ENCODE data around the gene OR52K2. TPM values are rescaled to one million over a fixed set of nuclear protein-coding genes. Genes with fewer than 3 reads are reported as not detected.

OR52K2 gene
- total and polyA plus RNA-seq, 9 of the 15 experiments (the other 6 are each of a cell fraction or from before 2014, with no cell fraction given): not detected

DNA sequence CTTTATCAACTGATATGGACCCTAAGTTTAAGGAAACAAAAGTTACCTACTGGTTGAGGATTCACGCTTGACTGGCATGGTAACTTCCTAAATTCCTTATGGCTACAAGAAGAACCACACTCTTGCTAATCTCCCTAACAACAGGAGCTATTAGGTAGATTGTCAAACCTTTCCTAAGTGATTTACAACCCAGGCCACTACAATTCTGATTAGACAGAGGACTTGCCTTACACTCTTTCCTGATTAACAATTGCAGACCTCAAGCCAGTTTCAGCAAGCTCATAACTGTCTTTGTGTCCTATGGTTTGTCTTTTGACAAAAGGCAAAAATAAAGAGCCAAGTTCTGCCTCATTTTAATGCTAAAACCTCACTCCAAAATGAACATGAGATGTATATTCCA lies 16.3 kb downstream of the OR52K2 start:
- WGBS (ENCODE audit: insufficient coverage, low coverage, missing lambda C conversion rate): 0% methylated on average over 1 of the region's 1 CpG
- CTCF ChIA-PET (ENCODE audit: low intra/inter-chr PET ratio): no interaction called here
- H3K27ac ChIP-seq (ENCODE audit: extremely low read depth, low read depth, low read length): no peak overlapping the region
- H2AFZ ChIP-seq (ENCODE audit: low read depth, low read length): no peak overlapping the region
- H3K79me2 ChIP-seq (ENCODE audit: control insufficient read depth, insufficient read depth, low read length): no peaks in the 10 kb centered on the region
- H3K4me3 ChIP-seq: no peak overlapping the region
- FAIRE-seq (no peak), DNase-seq (ENCODE audit: extremely low read depth in 1 of 4, low spot score in 3 of 4) (no peak), ATAC-seq (no peak)
- TF ChIP-seq CBX8 (IDR thresholded peaks at IDR 0.05; ENCODE audit: borderline replicate concordance, extremely low read depth, low read depth, low read length, poor library complexity, severe bottlenecking): no peak
- peak; percentile 28 for TF ChIP-seq MEIS2 (IDR thresholded peaks at IDR 0.05; ENCODE audit: partially characterized antibody)
- H3K9me3 ChIP-seq (replicated peaks; ENCODE audit: control insufficient read depth, insufficient read depth, low read depth, low read length): no peaks in the 10 kb centered on the region
- H3K4me2 ChIP-seq (ENCODE audit: insufficient read depth, low read length): no peak overlapping the region
- H4K20me1 ChIP-seq (replicated peaks; ENCODE audit: control insufficient read depth, insufficient read depth, low read length): no peaks in the 10 kb centered on the region
- in situ Hi-C loops (cut with MboI): no loop called here
- peaks cover 0 to 3% of the 10 kb centered on the region in 2 experiments; a peak in 1 of 5 replicates for H3K27me3 ChIP-seq (ENCODE audit: control insufficient read depth in 2 of 2, insufficient read depth in 2 of 2, low read length in 2 of 2)
- intact Hi-C loops (cut with micrococcal nuclease): no loop called here
- BruUV-seq (replicated peaks): no TSS peak
- no peaks in the 10 kb centered on the region for H3K36me3 ChIP-seq (ENCODE audit: control insufficient read depth, insufficient read depth, low read length)
- H3K9ac ChIP-seq (ENCODE audit: insufficient read depth in 1 of 2, low read depth in 2 of 2, low read length in 2 of 2): no peak overlapping the region
- H3K9me1 ChIP-seq (ENCODE audit: control insufficient read depth, insufficient read depth, low read length): no peaks in the 10 kb centered on the region
- no peaks in the 10 kb centered on the region for H3K4me1 ChIP-seq (replicated peaks in 1 of 2; ENCODE audit: control insufficient read depth in 2 of 2, insufficient read depth in 2 of 2, low read length in 2 of 2)
- POLR2A ChIA-PET: no interaction called here

DNA sequence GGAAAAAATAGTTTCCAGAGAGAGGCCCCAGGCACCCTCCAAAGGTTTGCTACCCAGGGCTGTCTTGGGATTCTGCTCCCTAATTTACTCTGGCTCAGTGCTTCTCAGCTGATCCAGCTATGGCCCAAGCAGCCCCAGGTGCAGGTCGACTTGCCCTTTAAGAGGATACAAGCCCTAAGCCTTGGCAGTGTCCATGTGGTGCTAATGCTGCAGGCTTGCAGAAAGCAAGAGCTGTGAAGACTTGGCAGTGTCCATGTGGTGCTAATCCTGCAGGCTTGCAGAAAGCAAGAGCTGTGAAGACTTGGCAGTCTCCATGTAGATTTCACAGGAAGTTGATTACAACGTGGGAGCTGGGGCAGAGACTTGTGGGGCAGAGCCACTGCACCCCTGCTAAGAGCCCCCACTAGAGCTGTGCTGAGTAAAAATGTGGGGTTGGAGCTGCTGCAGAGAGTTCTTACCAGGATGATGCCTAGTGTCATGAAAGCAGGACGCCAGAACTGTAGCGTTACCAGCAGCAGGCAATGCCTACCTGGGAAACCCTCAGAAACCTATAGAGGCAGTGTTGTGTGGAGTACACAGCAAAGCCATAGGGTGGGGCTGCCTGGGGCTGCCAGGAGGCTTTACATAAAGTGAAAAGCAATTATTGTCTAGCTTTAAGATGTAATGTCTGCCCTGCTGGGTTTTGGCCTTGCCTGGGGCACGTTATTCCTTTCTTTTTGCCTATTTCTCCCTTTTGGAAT lies 17.2 kb downstream of the OR52K2 start:
- no peaks in the 10 kb centered on the region for H3K79me2 ChIP-seq (ENCODE audit: control insufficient read depth, insufficient read depth, low read length)
- H3K9ac ChIP-seq (ENCODE audit: insufficient read depth in 1 of 2, low read depth in 2 of 2, low read length in 2 of 2): no peak overlapping the region
- H3K9me3 ChIP-seq (replicated peaks; ENCODE audit: control insufficient read depth, insufficient read depth, low read depth, low read length): no peaks in the 10 kb centered on the region
- H3K9me1 ChIP-seq (ENCODE audit: control insufficient read depth, insufficient read depth, low read length): no peaks in the 10 kb centered on the region
- H3K4me3 ChIP-seq: no peak overlapping the region
- H3K27me3 ChIP-seq (ENCODE audit: control insufficient read depth in 2 of 2, insufficient read depth in 2 of 2, low read length in 2 of 2): peaks cover 0 to 4% of the 10 kb centered on the region in 2 experiments; a peak in 2 of 5 replicates
- no peaks in the 10 kb centered on the region for H3K36me3 ChIP-seq (ENCODE audit: control insufficient read depth, insufficient read depth, low read length)
- H3K4me2 ChIP-seq (ENCODE audit: insufficient read depth, low read length): no peak overlapping the region
- ChIA-PET CTCF (ENCODE audit: low intra/inter-chr PET ratio) (no interaction called here), POLR2A (no interaction called here)
- no peaks in the 10 kb centered on the region for H4K20me1 ChIP-seq (replicated peaks; ENCODE audit: control insufficient read depth, insufficient read depth, low read length)
- no peaks in the 10 kb centered on the region for H3K4me1 ChIP-seq (replicated peaks in 1 of 2; ENCODE audit: control insufficient read depth in 2 of 2, insufficient read depth in 2 of 2, low read length in 2 of 2)
- in situ Hi-C loops (cut with MboI): no loop called here
- no peak for FAIRE-seq
- 0% methylated on average over 5 of the region's 5 CpGs for WGBS (ENCODE audit: insufficient coverage, low coverage, missing lambda C conversion rate)
- no peak for DNase-seq (ENCODE audit: extremely low read depth in 1 of 4, low spot score in 3 of 4)
- H3K27ac ChIP-seq (ENCODE audit: extremely low read depth, low read depth, low read length): no peak overlapping the region
- BruUV-seq (replicated peaks): no TSS peak
- no peak for ATAC-seq
- H2AFZ ChIP-seq (ENCODE audit: low read depth, low read length): no peak overlapping the region
- intact Hi-C loops (cut with micrococcal nuclease): no loop called here
- TF ChIP-seq TAF1 (IDR thresholded peaks at IDR 0.05; ENCODE audit: control insufficient read depth, extremely low read depth, insufficient read depth, low read length, severe bottlenecking) (no peak), ZNF174 (CRISPR knock-in tag; IDR thresholded peaks at IDR 0.05) (no peak), EP400 (IDR thresholded peaks at IDR 0.05) (no peak), KAT2B (IDR thresholded peaks at IDR 0.05; ENCODE audit: low read depth, low read length) (no peak), LARP7 (IDR thresholded peaks at IDR 0.05) (no peak), SRSF7 (optimal IDR thresholded peaks at IDR 0.05; ENCODE audit: low read depth, low read length) (no peak), ZFP1 (CRISPR knock-in tag; IDR thresholded peaks at IDR 0.05) (no peak)
- TF ChIP-seq, protein P1, sequence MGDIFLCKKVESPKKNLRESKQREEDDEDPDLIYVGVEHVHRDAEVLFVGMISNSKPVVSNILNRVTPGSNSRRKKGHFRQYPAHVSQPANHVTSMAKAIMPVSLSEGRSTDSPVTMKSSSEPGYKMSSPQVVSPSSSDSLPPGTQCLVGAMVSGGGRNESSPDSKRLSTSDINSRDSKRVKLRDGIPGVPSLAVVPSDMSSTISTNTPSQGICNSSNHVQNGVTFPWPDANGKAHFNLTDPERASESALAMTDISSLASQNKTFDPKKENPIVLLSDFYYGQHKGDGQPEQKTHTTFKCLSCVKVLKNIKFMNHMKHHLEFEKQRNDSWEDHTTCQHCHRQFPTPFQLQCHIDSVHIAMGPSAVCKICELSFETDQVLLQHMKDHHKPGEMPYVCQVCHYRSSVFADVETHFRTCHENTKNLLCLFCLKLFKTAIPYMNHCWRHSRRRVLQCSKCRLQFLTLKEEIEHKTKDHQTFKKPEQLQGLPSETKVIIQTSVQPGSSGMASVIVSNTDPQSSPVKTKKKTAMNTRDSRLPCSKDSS (IDR thresholded peaks at IDR 0.05; ENCODE audit: low read depth, partially characterized antibody): no peak
- TF ChIP-seq, protein P2, sequence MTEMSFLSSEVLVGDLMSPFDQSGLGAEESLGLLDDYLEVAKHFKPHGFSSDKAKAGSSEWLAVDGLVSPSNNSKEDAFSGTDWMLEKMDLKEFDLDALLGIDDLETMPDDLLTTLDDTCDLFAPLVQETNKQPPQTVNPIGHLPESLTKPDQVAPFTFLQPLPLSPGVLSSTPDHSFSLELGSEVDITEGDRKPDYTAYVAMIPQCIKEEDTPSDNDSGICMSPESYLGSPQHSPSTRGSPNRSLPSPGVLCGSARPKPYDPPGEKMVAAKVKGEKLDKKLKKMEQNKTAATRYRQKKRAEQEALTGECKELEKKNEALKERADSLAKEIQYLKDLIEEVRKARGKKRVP (CRISPR knock-in tag; IDR thresholded peaks at IDR 0.05): no peak

All from K562 (cell line).